GM18507 (cell line): Measurements from ENCODE around the gene SMIM1.

Source experiments
- DNase-seq: peaks from one replicate; pipeline ENCODE4 v3.0.0; 2011; ENCODE audit warnings: low read depth; ENCODE audit not compliant: insufficient read length; ENCODE audit errors: extremely low spot score
- FAIRE-seq: peaks from 2 replicates; lab custom pipeline; 2011; peaks lifted over from hg19 to GRCh38; lab: Jason Lieb, UNC

Gene SMIM1

DNA sequence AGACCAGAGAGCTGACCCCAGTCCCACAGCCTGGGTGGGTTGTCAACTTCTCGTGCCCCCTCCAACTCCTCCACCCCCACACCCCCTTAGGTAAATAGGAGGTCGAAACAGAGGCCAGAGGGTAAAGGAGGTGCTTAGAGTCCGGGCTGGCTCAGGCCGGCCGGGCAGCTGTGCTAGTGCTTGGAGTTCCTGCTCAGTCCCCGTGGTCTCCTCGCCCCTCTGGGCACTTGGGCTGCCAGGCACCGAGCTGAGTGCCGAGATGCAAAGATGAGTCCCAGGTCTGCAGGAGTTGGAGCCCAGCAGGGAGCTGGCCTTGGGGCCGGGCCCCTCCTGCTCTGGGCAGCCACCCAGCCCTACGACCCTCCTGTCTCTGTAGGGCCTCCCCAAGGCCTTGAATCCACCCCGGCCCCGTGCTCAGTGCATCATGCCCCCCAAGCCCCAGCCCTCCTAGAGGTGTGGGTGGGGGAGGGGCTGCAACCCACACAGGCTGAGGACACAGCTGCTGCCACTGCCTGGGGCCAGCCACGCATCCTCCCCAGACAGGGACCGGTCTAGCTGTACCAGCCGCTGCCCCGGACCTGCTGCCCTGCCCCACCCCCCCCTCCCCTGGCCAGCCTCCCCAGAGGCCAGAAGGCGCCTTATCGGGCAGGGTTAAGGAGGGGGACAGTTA lies 1.9 kb downstream of the SMIM1 start:
- no peak for DNase-seq
- FAIRE-seq = no peak

GRCh38 chr1:3774946-3775489 lies 2.5 kb downstream of the SMIM1 start:
- no peak for DNase-seq
- FAIRE-seq = no peak

GRCh38 chr1:3775490-3776230 lies 3.1 kb downstream of the SMIM1 start:
- DNase-seq = peak; percentile 73
- peak; percentile 65 for FAIRE-seq

- DNase-seq (no peak), FAIRE-seq (no peak)
Measured at GRCh38 chr1:3776231-3776961, 3.8 kb downstream of the SMIM1 start.

DNA sequence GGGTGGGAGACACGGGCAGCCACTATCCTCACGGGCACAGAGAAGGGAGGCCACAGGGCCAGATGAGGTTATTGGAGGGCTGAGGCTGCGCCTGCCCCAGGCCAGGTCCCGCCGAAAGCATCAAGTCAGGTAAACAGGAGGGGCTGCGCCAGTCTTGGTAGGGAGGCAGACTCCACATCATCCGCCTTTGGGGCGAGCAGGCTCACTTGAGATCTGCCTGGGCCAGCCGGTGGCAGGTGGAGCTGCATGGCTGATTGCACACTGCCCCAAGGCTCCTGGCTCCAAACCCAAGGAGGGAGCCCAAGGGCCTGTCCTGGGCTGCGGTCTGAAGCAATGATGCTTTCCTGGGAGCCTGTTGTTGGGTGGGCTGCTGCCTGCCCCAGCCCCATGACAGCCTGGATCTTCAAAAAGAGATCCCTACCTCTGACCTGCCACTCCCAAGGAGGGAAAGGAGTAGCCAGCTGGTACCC lies 4.6 kb downstream of the SMIM1 start:
- no peak for FAIRE-seq
- DNase-seq = no peak

DNA sequence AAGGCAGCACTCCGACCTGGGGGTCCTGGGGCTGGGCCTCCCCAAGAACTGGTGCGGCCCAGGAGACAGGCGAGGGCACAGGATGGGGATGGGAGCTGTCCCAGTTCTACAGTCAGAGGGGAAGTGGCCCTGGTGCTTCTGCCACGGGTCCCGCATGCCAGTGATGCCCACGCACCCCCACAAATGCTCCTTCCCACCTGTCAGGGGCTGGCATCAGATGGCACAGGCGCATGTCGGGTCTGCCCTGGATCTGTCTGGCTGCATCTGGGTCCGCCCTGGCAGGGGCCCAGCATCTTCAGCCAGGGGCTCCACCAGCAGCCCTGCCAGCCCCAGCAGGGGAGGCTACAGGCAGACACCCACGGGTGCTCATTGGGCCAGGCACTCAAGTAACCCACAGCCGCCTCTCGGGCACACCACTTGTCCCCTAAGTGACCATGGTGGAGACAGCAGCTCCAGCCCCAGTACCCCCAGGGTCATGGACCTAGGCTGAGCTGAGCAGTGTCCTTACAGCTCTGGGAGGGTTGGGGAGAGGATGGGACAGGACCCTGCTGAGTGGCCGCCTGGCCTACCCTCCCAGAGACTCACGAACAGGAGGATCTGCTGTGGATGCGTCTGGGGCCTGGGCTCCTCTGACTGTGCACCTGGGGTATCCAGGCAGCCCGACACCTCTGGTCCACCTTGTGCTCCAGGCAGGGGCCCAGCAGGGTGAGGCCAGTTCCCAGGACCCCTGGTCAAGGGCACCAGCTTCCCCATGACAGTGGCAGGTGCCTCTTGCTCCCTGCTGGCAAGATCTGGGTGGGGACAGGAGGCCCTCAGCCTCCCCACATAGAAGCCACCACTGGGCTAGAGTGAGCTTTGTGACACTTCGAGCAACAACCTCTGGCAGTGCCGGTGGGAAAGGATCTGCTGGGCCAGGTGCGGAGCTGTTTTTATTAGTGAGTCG lies 5.4 kb downstream of the SMIM1 start:
- DNase-seq (no peak), FAIRE-seq (no peak)

DNA sequence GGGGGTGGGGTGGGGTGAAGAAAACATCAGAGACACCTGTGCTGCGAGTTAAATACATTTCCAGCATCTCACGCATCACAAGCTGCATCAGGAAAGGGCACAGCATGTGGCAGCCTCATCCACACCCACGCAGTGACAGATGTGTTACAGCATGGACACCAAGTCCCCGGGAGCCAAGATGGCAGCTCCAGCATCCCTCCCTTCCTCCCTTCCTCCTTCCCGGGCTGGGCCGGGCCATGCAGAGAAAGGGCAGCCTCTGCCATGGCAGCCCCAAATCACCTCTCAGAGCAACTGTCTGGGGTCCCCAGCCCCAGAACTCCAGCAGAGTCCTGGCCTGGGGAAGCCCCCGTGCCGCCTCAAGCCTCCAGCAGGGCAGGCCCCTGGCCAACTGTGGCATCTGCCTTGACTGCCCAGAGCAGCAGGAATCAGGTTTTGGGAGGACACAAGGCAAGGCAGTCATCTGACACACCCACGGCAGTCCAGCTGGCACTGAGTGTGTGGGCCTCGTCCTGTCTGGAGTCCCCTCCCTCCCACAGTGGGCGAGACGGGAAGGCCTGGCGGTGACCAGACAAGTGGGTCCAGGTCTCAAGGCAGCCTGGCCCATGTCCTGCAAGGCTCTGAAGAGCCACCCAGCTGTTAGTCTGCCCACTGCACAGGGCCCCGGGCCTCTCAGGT lies 6.2 kb downstream of the SMIM1 start:
- FAIRE-seq (no peak), DNase-seq (no peak)

DNA sequence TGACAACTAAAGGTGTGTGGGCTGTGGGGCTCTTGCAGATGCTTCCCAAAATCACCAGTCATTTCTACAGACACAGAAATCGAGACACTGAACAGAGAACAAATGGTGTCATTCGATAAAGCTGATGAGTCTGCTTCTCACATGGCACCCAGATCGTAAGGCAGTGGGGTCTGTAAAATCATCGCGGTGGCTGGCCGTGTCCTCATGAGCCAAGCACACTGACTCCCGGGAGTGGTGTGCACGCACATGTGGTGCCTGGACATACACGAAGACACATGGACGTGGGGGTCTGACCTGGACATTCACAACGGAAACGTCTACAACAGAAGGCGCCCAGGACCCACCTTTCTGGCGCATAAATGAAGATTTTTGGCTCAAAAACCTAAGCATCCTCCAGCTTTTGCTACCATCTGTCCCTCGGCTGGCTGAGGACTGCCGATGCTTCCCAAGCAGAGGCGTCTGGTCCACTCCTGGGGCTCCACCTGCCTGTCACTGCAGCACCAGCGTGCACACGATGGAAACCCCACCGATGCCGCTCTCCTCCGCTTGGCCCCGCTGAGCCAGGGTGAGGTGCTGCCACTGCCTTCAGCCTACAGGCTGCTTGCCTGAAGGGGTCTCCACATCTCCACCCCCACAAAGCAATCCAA lies 6.8 kb downstream of the SMIM1 start:
- FAIRE-seq (no peak), DNase-seq (no peak)

GRCh38 chr1:3779912-3780416 lies 7.4 kb downstream of the SMIM1 start:
- DNase-seq (no peak), FAIRE-seq (no peak)

DNA sequence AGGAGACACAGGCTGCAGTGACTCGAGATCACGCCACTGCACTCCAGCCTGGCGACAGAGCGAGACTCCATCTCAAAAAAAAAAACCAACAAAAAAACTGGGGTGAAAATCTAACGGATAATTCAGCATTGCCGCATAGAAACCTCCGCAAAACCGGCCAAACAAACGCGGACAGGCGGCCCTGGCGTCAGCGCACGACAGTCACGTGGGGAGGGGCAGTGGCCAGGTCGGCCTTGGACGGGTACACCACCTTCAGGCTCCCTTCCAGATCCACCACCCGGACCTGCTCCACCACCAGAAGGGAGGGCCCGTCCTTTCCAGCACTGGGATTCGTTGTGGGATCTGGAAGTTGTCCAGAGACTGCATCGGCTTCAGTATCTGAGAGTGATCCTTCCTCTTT lies 8.4 kb downstream of the SMIM1 start:
- FAIRE-seq (no peak), DNase-seq (no peak)

- FAIRE-seq = no peak
- DNase-seq = no peak
Measured at GRCh38 chr1:3783651-3784474, 11.3 kb downstream of the SMIM1 start.

DNA sequence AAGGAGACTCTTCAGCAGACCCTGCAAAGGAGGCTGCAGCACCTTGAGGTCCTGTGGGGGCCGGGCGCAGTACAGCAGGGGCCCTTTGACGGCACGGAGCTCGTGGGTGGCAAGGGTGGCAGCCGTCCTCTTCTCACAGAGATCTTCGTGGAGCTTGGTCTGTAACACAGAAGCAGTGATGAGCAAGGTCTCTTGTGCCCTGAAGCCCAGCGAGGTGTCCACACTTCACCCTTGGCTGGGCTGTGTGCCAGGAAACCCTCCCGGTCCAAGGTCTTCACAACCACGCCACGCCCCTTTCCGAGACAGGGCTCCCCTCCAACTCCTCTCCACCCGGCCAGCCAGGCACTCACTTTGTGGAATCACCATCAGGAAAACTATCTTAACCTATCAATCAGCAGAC lies 12.5 kb downstream of the SMIM1 start:
- DNase-seq (no peak), FAIRE-seq (no peak)

DNA sequence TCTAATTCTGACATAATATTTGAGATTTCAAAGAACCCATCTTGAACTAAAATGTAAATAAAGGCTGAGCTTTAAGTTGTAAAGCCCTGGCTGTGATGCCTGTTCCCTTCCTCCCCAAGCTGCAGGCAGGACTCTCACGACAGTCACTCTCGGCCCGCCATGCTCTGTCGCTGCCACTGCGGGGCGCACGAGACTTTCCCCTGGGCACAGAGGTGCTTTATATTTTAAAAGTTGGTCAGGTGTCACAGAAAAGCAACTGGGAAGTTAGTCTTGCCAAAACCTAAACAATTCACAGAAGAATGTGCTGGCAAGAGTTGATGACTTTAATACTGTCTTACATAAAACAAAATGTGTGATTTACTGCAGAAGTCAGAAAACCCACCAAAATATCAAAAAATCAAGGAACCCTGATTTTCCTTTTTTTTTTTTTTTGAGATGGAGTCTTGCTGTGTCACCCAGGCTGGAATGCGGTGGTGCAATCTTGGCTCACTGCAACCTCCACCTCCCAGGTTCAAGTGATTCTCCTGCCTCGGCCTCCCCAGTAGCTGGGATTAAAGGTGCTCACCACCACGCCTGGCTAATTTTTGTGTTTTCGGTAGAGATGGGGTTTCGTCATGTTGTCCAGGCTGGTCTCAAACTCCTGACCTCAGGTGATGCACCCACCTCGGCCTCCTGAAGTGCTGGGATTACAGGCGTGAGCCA lies 13.1 kb downstream of the SMIM1 start:
- FAIRE-seq = no peak
- no peak for DNase-seq

DNA sequence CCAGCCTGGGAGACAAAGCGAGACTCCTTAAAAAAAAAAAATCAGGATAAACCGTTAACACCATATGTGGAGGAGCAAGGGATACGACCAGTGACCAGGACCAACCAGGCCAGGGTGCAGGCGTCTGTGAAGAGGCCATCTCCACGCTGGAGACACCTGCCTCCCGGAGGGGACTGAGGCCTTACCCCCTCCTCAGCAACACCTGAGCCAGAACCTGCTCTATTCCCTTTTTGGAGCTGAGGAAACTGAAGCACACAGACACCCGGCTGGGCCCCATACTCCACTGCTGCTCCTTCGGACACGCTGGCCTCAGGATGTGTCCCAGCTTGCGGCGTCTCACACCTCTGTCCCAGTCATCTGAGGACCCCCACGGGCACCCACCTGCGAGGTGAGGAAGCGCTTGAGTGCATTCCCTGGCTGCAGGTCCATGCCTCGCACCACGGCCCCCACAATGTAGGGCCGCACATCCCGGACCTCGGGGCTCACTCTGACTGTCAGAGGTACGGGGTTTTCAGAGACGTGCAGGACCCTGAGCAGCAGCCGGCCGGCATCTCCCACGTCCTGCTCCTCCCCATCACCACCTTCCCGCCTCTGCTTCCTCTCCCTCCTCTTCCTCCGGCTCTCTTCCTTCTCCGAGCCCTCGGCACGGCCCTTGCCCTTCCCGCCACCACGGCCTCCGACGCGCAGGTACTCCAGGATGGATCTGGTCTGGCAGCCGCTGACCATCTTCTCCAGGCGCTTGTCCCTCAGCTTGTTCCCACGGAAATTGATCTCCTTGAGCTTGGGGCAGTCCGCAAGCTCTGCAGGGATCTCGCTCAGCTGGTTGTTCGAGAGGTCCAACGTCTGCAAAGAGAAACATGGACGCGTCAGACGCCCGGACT lies 14.2 kb downstream of the SMIM1 start:
- FAIRE-seq (no peak), DNase-seq (no peak)

GRCh38 chr1:3787349-3787715 lies 14.8 kb downstream of the SMIM1 start:
- FAIRE-seq = no peak
- no peak for DNase-seq
